PC-3 (cell line): Measurements from ENCODE around the gene ACP6. TPM values are rescaled to one million over a fixed set of nuclear protein-coding genes. Genes with fewer than 3 reads are reported as not detected.

ENCODE experiments used
- ATAC-seq: fragments of 200-7000 bp; cut with Tn5 transposase; 2 replicates; pipeline ENCODE4 v1.9.1; 2020; ENCODE audit warnings: mild to moderate bottlenecking, moderate library complexity
- BruUV-seq: library from RNA; stranded (reverse); fragments of 400-500 nt; replicated peaks from 2 replicates; lab custom pipeline; 2021; lab: Mats Ljungman, UMichigan
- CTCF ChIA-PET: fragments of 300-600 bp; sonication (Branson Sonifier 250); formaldehyde crosslinking; loops from one replicate; lab custom pipeline; 2022; ENCODE audit warnings: antibody characterized with exemption; lab: Charles Lee
- POLR2A ChIA-PET: fragments of 300-600 bp; sonication (Branson Sonifier 250); formaldehyde crosslinking; loops from one replicate; lab custom pipeline; 2022; ENCODE audit warnings: antibody characterized with exemption; ENCODE audit not compliant: unreplicated experiment; lab: Charles Lee
- DNase-seq: peaks from one replicate; pipeline ENCODE4 v3.0.0-alpha.2; 2015
- H2AFZ ChIP-seq: fragments of 300-600 bp; sonication (generic); 2 replicates; pipeline ENCODE4 v1.6.0; 2016; ENCODE audit warnings: antibody characterized with exemption, low read length
- H3F3A ChIP-seq: fragments of 300-600 bp; sonication (generic); one replicate; pipeline ENCODE4 v1.6.0; 2017; ENCODE audit warnings: antibody characterized with exemption, low read length, control low read depth, mild to moderate bottlenecking; ENCODE audit not compliant: unreplicated experiment
- H3K27ac ChIP-seq: fragments of 300-600 bp; sonication (generic); 2 replicates; pipeline ENCODE4 v1.5.1; 2016; ENCODE audit warnings: mild to moderate bottlenecking, low read length
- H3K27me3 ChIP-seq: fragments of 300-600 bp; sonication (generic); 2 replicates; pipeline ENCODE4 v1.6.1; 2016; ENCODE audit warnings: low read length, mixed read lengths
- H3K36me3 ChIP-seq: fragments of 300-600 bp; sonication (generic); 2 replicates; pipeline ENCODE4 v1.6.1; 2016; ENCODE audit warnings: low read depth, mixed run types, low read length, mixed read lengths
- H3K4me1 ChIP-seq: fragments of 300-600 bp; sonication (generic); 2 replicates; pipeline ENCODE4 v1.5.1; 2016; ENCODE audit warnings: low read length; ENCODE audit not compliant: insufficient read depth
- H3K4me2 ChIP-seq: fragments of 300-600 bp; sonication (generic); 2 replicates; pipeline ENCODE4 v1.6.0; 2016; ENCODE audit warnings: low read length
- H3K4me3 ChIP-seq: fragments of 300-600 bp; sonication (generic); 2 replicates; pipeline ENCODE4 v1.5.1; 2016; ENCODE audit warnings: mild to moderate bottlenecking, low read length, mixed read lengths
- H3K79me2 ChIP-seq: fragments of 300-600 bp; sonication (generic); 2 replicates; pipeline ENCODE4 v1.6.1; 2017; ENCODE audit warnings: low read length, mixed read lengths
- H3K9ac ChIP-seq: fragments of 300-600 bp; sonication (generic); 2 replicates; pipeline ENCODE4 v1.6.0; 2016; ENCODE audit warnings: mild to moderate bottlenecking, low read length
- H3K9me2 ChIP-seq: fragments of 300-600 bp; sonication (generic); replicated peaks from 2 replicates; pipeline ENCODE4 v1.6.1; 2016; ENCODE audit warnings: mixed run types, low read length, mixed read lengths
- H3K9me3 ChIP-seq: fragments of 300-600 bp; sonication (generic); 2 replicates; pipeline ENCODE4 v1.6.1; 2016; ENCODE audit warnings: low read length, mixed read lengths
- H4K20me1 ChIP-seq: fragments of 300-600 bp; sonication (generic); 2 replicates; pipeline ENCODE4 v1.6.1; 2016; ENCODE audit warnings: low read length, mixed read lengths
- EZH2 ChIP-seq: fragments of 300-600 bp; sonication (generic); IDR thresholded peaks from one replicate; pipeline ENCODE4 v1.6.1; 2017; ENCODE audit warnings: antibody characterized with exemption, mild to moderate bottlenecking, low read length; ENCODE audit not compliant: unreplicated experiment
- EZH2phosphoT487 ChIP-seq: fragments of 300-600 bp; sonication (generic); IDR thresholded peaks from 2 replicates; pipeline ENCODE4 v1.6.1; 2018; ENCODE audit warnings: mild to moderate bottlenecking, antibody characterized with exemption, low read length, borderline replicate concordance
- intact Hi-C: fragments of 100-400 bp; cut with micrococcal nuclease; formaldehyde crosslinking; loops from 2 replicates; pipeline ENCODE4 v1.9.0; 2023
- total RNA-seq: library from RNA; depleted of rRNA; stranded (reverse); fragments of >200 nt; gene quantifications from 2 replicates; pipeline ENCODE4 v1.2.3, GENCODE V29; 2014
- TF ChIP-seq, protein P1 (sequence below): fragments of 300-600 bp; sonication (generic); conservative IDR thresholded peaks from 2 replicates; pipeline ENCODE4 v1.5.1; 2017; ENCODE audit warnings: antibody characterized with exemption, low read depth, mild to moderate bottlenecking, low read length

The ACP6 gene
- total RNA-seq, 1 experiment from 2014 or later = 51.2 TPM

DNA sequence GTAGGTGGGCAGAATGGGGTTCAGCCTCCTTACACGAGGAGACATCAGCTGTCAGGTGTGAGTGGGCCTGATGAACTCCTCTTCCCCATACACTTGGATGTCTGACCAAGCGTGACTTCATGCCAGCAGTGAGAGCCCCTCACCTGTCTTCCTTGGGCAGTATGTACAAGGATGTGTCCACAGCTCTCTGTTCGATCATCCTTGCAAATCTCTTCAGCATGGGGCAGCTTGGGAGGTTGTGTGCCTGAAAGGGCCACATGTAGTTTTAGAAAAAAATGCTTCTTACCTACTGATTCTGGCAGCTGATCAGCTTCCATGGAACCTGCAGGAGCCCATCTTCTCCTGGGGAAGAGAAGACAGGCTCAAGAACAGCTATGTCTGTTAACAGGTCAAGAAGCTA is 18.0 kb downstream of the ACP6 start:
- Histone ChIP-seq H3K9ac (no peak overlapping the region), H3K27me3 (no peaks in the 10 kb centered on the region), H3K9me3 (no peaks in the 10 kb centered on the region), H3K4me1 (no peaks in the 10 kb centered on the region), H3F3A (no peaks in the 10 kb centered on the region), H4K20me1 (no peaks in the 10 kb centered on the region), H3K36me3 (peaks cover 83% of the 10 kb centered on the region), H3K9me2 (no peaks in the 10 kb centered on the region), H2AFZ (no peak overlapping the region), H3K79me2 (no peaks in the 10 kb centered on the region), H3K4me3 (no peak overlapping the region), H3K4me2 (no peak overlapping the region), H3K27ac (no peak overlapping the region)
- ChIA-PET CTCF (interaction anchor here (0.6 kb wide), 1 partner anchor 240 kb away, joined by 4 read pairs; no protein-coding TSS in a partner anchor), POLR2A (no interaction called here)
- intact Hi-C loops = no loop called here
- ATAC-seq (no peak), DNase-seq (no peak)
- no peak for TF ChIP-seq EZH2phosphoT487
- no TSS peak for BruUV-seq

DNA sequence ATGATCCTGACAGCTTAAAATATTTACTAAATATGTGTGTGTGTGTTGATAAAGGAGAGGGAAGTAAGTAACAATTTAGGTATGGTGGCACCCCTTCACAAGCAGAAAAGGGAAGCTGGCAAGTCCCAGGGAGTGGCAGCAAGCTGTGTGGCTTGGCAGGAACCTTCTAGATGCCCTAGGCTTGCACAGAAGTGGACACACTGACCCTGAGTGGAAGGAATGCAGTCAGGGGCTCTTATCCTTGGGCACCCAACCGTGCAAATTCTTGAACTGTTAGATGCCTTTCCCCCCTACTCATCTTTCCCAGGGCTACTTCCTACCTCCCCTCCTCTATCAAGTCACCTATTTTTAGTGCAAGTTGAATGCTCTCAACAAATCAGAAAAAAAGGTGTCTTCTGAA is 18.9 kb downstream of the ACP6 start:
- BruUV-seq = no TSS peak
- Histone ChIP-seq H2AFZ (no peak overlapping the region), H3K36me3 (peaks cover 77% of the 10 kb centered on the region), H3K27me3 (no peaks in the 10 kb centered on the region), H3K4me1 (no peaks in the 10 kb centered on the region), H3K4me2 (no peak overlapping the region), H3K79me2 (no peaks in the 10 kb centered on the region), H3K27ac (no peak overlapping the region), H3F3A (no peaks in the 10 kb centered on the region), H3K9me3 (no peaks in the 10 kb centered on the region), H3K9me2 (no peaks in the 10 kb centered on the region), H3K4me3 (no peak overlapping the region), H4K20me1 (no peaks in the 10 kb centered on the region), H3K9ac (no peak overlapping the region)
- POLR2A ChIA-PET = no interaction called here
- DNase-seq (no peak), ATAC-seq (peak; percentile 20)
- intact Hi-C loops = no loop called here
- CTCF ChIA-PET = no interaction called here
- TF ChIP-seq EZH2 (no peak), EZH2phosphoT487 (no peak)
- TF ChIP-seq, protein P1, sequence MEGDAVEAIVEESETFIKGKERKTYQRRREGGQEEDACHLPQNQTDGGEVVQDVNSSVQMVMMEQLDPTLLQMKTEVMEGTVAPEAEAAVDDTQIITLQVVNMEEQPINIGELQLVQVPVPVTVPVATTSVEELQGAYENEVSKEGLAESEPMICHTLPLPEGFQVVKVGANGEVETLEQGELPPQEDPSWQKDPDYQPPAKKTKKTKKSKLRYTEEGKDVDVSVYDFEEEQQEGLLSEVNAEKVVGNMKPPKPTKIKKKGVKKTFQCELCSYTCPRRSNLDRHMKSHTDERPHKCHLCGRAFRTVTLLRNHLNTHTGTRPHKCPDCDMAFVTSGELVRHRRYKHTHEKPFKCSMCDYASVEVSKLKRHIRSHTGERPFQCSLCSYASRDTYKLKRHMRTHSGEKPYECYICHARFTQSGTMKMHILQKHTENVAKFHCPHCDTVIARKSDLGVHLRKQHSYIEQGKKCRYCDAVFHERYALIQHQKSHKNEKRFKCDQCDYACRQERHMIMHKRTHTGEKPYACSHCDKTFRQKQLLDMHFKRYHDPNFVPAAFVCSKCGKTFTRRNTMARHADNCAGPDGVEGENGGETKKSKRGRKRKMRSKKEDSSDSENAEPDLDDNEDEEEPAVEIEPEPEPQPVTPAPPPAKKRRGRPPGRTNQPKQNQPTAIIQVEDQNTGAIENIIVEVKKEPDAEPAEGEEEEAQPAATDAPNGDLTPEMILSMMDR = no peak

DNA sequence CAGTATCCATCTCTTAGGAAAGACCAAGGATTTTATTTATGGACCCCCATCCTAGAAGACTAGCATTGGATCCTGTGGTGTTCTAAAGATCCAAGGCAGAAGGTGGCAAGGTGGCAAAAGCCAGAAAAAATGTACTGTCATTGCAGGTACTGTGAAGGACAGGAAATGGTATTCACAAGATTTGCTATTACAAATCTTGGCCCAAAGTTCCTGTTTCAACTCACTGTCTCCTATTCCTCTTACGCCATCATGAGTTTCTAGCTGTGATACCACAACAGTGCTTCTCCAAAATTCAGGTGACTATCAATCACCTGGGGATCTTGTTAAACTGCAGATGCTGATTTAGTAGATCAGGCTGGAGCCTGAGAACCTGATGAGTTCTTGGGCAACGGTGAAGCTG is 21.4 kb downstream of the ACP6 start:
- Histone ChIP-seq H3K9ac (no peak overlapping the region), H3K9me3 (no peaks in the 10 kb centered on the region), H3F3A (no peaks in the 10 kb centered on the region), H3K27me3 (no peaks in the 10 kb centered on the region), H3K9me2 (no peaks in the 10 kb centered on the region), H3K4me2 (no peak overlapping the region), H4K20me1 (no peaks in the 10 kb centered on the region), H3K4me1 (no peaks in the 10 kb centered on the region), H3K4me3 (no peak overlapping the region), H3K79me2 (no peaks in the 10 kb centered on the region), H3K27ac (no peak overlapping the region), H3K36me3 (peaks cover 63% of the 10 kb centered on the region), H2AFZ (no peak overlapping the region)
- ChIA-PET CTCF (no interaction called here), POLR2A (no interaction called here)
- intact Hi-C loops = no loop called here
- ATAC-seq (no peak), DNase-seq (no peak)
- no peak for TF ChIP-seq EZH2phosphoT487
- no peak for TF ChIP-seq EZH2
- TF ChIP-seq, protein P1 = no peak
- BruUV-seq = no TSS peak
